Measurements from ENCODE around the gene TTLL8. TPM values are rescaled to one million over a fixed set of nuclear protein-coding genes. Genes with fewer than 3 reads are reported as not detected.

The TTLL8 gene
- total RNA-seq, 1 donor from 2014 or later, result not detected

DNA sequence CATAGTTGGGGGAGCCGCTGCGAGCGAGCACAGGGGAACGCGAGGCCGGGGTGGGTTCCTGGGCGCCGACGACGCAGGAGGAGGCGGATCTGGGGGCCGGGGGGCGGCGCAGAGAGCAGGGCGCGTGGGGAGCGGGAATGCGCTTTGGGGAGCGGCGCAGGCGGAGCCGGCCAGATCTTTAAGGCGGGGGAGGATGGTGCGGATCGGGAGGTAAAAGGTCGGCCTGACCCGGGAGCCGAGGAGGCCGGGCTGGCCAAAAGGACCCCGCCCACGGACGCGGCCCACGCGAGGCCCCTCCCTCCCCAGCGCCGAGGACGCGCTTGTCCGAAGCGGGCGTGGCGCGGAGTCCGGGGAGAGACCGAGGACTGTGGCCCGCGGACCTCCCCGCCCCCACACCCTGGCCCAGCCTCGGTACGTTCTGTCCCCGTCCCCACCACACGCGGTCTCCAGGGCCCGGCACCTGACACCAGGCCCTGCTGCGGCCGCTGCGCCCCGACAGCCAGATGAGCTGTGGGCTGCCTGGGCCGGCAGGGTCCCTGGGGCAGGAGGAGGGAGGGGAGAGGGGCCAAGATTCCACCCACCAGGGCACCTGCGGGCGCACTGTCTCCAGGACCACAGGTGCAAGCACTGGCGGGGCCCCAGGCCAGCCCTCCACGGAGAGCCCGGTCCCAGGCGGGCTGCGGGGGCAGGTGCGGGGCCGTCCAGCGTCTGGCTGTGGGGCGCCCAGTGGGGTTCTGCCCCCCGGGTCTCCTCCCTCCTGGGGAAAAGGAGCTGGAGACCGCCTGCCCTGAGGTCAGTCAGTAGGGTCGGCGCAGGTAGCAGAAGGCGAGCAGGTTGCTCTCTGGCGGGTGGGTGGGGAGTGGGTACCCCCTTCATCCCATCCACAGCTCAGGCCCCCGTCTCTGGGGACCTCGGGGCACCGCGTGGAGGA is 86.6 kb downstream of the TTLL8 start:
- H3K27ac Mint-ChIP-seq (ENCODE audit: unreplicated experiment), result no peak overlapping the region
- peak overlapping the region; percentile 81 for H3K4me3 Mint-ChIP-seq
- peaks cover 16% of the 10 kb centered on the region for H3K4me1 Mint-ChIP-seq
- TF ChIP-seq CTCF (conservative IDR thresholded peaks at IDR 0.05), result no peak
- peak; percentile 7 for DNase-seq (ENCODE audit: low read depth, low spot score)
- peaks cover 20% of the 10 kb centered on the region for H3K27me3 Mint-ChIP-seq (ENCODE audit: low read depth)
- H3K9me3 Mint-ChIP-seq, result no peaks in the 10 kb centered on the region
- no peaks in the 10 kb centered on the region for H3K36me3 Mint-ChIP-seq (ENCODE audit: low read depth)

GRCh38 chr22:49970528-49971231 is 87.4 kb downstream of the TTLL8 start:
- no peak for TF ChIP-seq CTCF (conservative IDR thresholded peaks at IDR 0.05)
- Mint-ChIP-seq H3K36me3 (ENCODE audit: low read depth) (no peaks in the 10 kb centered on the region), H3K4me1 (peaks cover 15% of the 10 kb centered on the region), H3K27me3 (ENCODE audit: low read depth) (peaks cover 16% of the 10 kb centered on the region), H3K9me3 (no peaks in the 10 kb centered on the region), H3K4me3 (peak overlapping the region; percentile 81), H3K27ac (ENCODE audit: unreplicated experiment) (peak overlapping the region; percentile 85)
- peak; percentile 59 for DNase-seq (ENCODE audit: low read depth, low spot score)

GRCh38 chr22:49969751-49970527 is 88.2 kb downstream of the TTLL8 start:
- Mint-ChIP-seq H3K9me3 (no peaks in the 10 kb centered on the region), H3K27me3 (ENCODE audit: low read depth) (peaks cover 12% of the 10 kb centered on the region), H3K36me3 (ENCODE audit: low read depth) (no peaks in the 10 kb centered on the region), H3K27ac (ENCODE audit: unreplicated experiment) (no peak overlapping the region), H3K4me3 (peak overlapping the region; percentile 23), H3K4me1 (peaks cover 11% of the 10 kb centered on the region)
- DNase-seq (ENCODE audit: low read depth, low spot score), result peak; percentile 1
- TF ChIP-seq CTCF (conservative IDR thresholded peaks at IDR 0.05), result no peak

- Mint-ChIP-seq H3K36me3 (ENCODE audit: low read depth) (no peaks in the 10 kb centered on the region), H3K27me3 (ENCODE audit: low read depth) (peaks cover 12% of the 10 kb centered on the region), H3K27ac (ENCODE audit: unreplicated experiment) (no peak overlapping the region), H3K9me3 (no peaks in the 10 kb centered on the region), H3K4me3 (peak overlapping the region; percentile 31), H3K4me1 (peaks cover 11% of the 10 kb centered on the region)
- DNase-seq (ENCODE audit: low read depth, low spot score), result peak; percentile 2
- no peak for TF ChIP-seq CTCF (conservative IDR thresholded peaks at IDR 0.05)
Observed at GRCh38 chr22:49968831-49969661, 89.1 kb downstream of the TTLL8 start.

Other genes with a start within 250 kb of the TTLL8 start
- gene BRD1, start 230.4 kb downstream of the TTLL8 start, total RNA-seq, result 55.5 and 59.1 TPM in 2 replicates
- 43.8 and 44.5 TPM in 2 replicates for gene ZBED4, start 204.5 kb downstream of the TTLL8 start, total RNA-seq
- gene ALG12, start 139.9 kb downstream of the TTLL8 start, total RNA-seq, result 21.2 and 24.7 TPM in 2 replicates
- gene CRELD2, start 139.7 kb downstream of the TTLL8 start, total RNA-seq, result 39.6 and 43.8 TPM in 2 replicates
- 29.9 and 31.0 TPM in 2 replicates for gene PIM3, start 97.5 kb downstream of the TTLL8 start, total RNA-seq
- 0.07 TPM in 1 of 2 replicates, not detected in the other for gene IL17REL, start 45.5 kb downstream of the TTLL8 start, total RNA-seq
- gene MLC1, start 27.1 kb upstream of the TTLL8 start, total RNA-seq, result 2.0 and 3.3 TPM in 2 replicates
- not detected in 2 replicates for gene MOV10L1, start 31.7 kb upstream of the TTLL8 start, total RNA-seq
- gene PANX2, start 112.4 kb upstream of the TTLL8 start, total RNA-seq, result 2.5 and 3.0 TPM in 2 replicates
- 45.7 and 46.9 TPM in 2 replicates for gene TRABD, start 127.6 kb upstream of the TTLL8 start, total RNA-seq
- 24.3 and 24.5 TPM in 2 replicates for gene SELENOO, start 142.7 kb upstream of the TTLL8 start, total RNA-seq
- gene TUBGCP6, start 186.7 kb upstream of the TTLL8 start, total RNA-seq, result 48.8 and 54.4 TPM in 2 replicates
- 49.9 and 52.9 TPM in 2 replicates for gene HDAC10, start 193.0 kb upstream of the TTLL8 start, total RNA-seq
- gene MAPK12, start 203.4 kb upstream of the TTLL8 start, total RNA-seq, result 45.1 and 46.5 TPM in 2 replicates
- 15.9 and 16.3 TPM in 2 replicates for gene MAPK11, start 212.1 kb upstream of the TTLL8 start, total RNA-seq
- gene PLXNB2, start 249.3 kb upstream of the TTLL8 start, total RNA-seq, result 128 and 130 TPM in 2 replicates

Data from neural crest cell (in vitro differentiated cells).